GM19043 (cell line): Measurements from ENCODE around the gene CCR4.
"Not testable (repeated sequence)": the region's sequence is repeated elsewhere in the genome, so short reads cannot be mapped to it uniquely, and the experiment has no call there.

Source experiments
- ATAC-seq: cut with Tn5 transposase; IDR thresholded peaks from one replicate; pipeline ENCODE4 v1.9.1; 2021; ENCODE audit warnings: low read depth; ENCODE audit not compliant: unreplicated experiment

CCR4 gene

DNA sequence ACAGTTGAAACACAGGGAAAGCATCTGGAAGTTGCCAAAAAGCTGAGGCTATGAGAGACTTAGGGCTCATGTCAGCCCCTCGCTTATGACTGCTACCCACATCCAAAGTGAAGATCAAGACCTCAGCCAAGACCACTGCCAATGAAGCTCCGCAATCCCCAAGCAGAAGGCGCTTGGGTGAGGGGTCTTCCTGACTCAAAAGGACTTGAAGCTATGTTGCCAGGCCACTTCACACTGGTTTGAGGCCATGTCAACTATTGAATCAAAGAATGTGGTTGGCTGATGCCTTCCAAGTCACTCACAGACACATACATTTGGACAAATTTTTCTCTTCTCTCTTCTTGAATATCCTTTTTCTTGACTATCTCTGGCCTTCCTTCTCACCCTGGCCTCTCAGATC lies 928 bp upstream of the CCR4 start:
- ATAC-seq = no peak

DNA sequence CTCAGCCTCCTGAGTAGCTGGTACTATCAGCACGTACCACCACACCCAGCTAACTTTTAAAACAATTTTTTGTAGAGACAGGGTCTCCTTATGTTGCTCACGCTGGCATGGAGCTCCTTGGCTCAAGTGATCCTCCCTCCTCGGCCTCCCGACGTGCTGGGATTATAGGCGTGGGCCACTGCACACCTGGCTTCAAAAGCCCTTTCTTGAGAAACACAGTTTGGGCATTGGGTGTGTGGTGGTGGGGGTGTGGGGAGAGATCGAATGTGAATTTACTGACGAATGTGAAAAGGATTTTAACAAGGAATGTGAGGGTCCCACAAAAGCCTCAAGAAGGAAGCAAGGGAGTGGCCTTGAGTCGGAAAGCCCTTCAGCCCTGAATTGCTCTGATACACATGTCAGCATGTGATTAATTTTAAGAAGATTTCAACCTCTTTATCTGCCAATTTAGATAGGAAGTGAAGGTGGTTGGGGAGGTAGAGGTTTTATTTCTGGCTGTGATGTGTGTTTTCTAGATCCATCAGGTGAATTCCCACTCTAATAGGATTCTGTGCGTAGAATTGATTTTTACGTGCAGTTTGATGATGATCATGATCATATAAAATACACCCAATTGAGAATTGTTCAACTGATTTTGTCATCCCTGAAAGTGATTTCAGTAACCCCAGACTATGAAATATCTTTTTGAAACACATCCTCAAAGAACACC lies 1.1 kb downstream of the CCR4 start:
- ATAC-seq = no peak

DNA sequence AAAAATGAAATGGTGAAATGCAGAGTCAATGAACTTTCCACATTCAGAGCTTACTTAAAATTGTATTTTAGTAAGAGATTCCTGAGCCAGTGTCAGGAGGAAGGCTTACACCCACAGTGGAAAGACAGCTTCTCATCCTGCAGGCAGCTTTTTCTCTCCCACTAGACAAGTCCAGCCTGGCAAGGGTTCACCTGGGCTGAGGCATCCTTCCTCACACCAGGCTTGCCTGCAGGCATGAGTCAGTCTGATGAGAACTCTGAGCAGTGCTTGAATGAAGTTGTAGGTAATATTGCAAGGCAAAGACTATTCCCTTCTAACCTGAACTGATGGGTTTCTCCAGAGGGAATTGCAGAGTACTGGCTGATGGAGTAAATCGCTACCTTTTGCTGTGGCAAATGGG lies 3.1 kb downstream of the CCR4 start:
- no peak for ATAC-seq

DNA sequence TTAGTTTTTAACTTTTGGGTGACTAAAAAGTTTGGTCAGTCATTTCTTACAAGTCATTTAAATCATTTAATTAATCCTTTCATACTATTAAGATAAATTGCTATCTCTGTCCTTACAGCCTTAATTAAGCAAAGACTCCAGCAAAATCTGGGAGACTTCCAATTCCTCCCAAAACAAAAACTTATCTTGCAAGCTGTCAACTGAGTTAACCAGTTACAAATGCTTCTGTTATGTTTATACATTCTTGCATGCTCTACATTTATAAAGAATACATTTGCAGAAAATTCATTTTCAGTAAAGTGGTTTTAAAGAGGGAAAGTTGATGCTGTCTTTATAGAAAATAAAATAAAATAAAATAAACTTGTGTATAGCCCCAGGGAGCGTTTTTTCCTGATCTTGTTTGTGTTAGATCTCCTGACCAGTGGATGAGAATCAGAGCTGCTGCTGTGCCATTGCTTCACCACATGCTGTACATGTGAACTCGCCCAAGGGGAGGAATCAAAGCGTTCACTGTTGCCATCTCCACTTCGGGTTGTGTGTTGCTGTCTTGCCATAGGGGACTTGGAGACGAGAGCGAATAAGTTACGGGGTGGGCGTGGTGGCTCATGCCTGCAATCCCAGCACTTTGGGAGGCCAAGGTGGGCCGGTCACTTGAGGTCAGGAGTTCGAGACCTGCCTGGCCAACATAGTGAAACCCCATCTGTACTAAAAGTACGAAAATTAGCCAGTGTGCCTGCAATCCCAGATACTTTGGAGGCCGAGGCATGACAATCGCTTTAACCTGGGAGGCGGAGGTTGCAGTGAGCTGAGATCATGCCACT lies 5.5 kb downstream of the CCR4 start:
- no peak for ATAC-seq

DNA sequence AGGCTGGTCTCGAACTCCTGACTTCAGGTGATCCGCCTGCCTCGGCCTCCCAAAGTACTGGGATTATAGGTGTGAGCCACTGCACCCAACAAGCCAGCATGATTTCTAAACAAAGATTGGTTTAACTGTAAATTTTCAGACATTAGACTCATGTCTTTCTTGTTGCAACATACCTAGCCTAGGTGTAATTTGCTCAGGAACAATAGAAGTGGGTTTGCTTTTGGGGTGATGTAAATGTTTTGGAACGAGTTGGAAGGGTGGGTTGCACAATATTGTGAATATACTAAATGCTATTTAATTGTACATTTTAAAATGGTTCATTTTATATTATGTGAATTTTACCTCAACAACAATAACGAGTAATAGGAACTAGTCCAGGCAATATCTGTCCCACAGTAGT lies 7.1 kb downstream of the CCR4 start:
- ATAC-seq = no peak

DNA sequence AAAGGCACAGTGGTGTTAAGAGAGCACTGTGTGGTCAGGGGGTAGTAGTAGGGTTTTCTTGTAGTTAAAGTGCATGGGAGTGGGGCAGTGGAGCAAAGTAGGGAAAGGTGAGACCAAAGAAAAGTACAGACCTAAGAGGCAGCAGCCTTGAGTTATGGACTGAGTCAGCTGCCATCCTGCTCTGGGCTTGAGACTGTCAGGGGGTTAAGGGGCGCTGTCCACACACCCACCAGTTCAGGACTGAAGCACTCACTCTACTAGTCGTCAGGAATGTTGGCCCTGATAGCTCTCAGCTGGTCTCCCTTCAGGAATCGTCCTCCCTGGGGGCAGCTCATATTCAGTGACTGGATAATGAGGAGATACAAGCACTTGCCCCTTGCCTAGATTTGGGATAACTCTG lies 7.9 kb downstream of the CCR4 start:
- no peak for ATAC-seq

DNA sequence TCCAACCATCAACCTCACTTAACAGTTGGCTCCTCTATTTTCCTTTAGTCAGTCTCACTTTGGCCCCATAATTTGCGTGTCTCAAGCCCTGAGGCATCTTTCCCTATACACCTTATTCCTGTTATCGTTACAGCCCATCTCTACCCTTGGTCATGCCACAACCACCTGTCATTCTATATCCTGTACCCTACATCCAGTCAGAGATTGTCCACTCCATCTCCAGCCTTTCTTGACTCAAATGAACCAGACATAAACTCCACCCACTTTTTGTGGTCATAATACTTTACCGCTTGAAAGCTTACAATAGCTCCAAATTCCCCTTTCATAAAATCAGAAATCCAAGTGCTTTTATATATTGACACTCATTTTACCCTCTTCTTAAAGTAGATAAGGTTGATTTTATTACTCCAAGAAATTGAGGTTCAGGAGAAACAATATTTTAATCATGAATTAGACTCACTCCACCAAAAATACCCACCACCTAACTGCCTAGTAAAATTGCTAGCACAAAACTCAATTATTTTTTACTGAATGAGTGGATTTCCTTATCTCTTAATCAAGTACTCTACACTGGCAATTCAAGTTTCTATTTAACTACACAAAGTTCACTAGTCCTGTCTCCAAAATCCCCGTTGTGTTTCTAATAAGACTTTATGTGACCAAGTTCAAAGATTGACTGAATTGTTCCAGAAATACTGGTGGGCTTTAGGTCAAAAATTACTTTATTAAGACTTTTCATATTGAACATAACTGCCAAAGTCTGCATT lies 9.1 kb downstream of the CCR4 start:
- ATAC-seq = no peak

DNA sequence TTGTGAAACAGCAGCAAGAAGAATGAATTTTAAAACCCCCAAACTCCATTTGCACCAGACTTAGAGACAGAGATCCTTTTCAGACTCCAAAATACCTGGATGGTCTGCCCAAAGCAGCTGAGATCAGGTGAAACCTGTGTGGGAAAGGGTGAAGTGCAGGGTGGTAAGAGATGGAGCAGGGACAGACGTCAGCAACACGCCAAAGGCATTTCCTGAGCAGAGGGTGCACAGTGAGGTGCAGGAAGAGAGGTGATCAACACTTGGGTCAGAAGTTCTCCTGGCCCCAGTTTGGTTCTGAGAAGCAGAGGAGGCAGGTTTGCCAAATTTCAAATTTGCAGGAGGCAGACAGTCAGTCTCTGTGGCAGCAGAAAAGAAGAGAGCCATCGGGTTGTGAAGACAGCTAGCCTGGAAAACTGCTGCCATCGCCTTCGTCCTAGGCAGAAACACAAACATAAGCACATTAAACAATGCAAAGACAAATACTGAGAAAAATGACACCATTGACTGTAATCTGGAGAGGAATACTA lies 9.8 kb downstream of the CCR4 start:
- ATAC-seq = no peak

DNA sequence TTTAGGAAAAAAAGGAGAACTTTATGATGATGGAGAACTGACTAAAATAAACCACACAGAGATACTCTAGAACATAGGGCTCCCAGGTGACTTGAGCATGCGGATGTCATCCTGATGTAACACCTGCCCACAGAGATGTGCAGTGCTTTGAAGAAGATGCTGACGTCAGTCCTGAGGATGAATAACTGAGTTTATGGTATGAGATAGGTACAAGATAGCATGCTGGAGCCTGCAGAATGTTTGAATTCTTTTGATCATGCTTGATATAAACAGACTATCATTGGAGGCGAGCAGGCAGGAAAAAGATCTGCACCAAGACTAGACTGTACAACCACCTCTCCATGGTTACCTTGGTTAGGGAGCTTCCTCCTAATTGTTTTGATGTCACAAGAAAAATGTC lies 12.4 kb downstream of the CCR4 start:
- no peak for ATAC-seq

DNA sequence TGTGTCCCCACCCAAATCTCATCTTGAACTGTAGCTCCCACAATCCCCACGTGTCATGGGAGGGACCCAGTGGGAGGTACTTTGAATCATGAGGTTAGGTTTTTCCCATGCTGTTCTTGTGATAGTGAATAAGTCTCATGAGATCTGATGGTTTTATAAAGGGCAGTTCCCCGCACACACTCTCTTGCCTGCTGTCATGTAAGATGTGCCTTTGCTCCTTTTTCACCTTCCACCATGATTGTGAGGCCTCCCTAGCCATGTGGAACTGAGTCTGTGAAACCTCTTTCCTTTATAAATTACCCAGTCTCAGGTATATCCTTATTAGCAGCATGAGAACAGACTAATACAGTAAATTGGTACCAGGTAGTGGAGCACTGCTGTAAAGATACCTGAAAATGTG lies 13.3 kb downstream of the CCR4 start:
- ATAC-seq = not testable (repeated sequence)

DNA sequence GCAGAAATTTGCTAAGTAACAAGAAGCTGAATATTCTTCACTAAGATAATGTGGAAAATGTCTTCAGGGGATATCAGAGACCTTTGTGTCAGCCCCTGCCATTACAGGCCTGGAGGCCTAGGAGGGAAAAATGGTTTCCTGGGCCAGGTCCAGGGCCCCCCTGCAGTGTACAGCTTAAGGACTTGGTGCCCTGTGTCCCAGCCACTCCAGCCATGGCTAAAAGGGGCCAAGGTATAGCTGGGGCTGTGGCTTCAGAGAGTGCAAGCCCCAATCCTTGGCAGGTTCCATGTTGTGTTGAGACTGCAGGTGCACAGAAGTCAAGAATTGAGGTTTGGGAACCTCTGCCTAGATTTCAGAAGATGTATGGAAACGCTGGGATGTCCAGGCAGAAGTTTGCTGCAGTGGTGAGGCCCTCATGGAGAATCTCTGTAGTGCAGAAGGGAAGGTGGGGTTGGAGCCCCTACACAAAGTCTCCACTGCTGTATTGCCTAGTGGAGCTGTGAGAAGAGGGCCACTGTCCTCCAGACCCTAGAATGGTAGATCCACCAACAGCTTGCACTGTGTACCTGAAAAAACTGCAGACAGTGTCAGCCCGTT lies 14.3 kb downstream of the CCR4 start:
- ATAC-seq = not testable (repeated sequence)

DNA sequence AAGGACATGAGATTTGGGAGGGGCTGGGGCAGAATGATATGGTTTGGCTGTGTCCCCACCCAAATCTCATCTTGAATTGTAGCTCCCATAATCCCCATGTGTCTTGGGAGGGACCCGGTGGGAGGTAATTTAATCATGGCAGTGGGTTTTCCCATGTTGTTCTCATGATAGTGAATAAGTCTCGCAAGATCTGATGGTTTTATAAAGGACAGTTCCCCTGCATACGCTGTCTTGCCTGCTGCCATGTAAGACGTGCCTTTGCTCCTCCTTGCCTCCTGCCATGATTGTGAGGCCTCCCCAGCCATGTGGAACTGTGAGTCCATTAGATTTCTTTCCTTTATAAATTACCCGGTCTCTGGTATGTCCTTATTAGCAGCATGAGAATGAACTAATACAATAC lies 15.2 kb downstream of the CCR4 start:
- not testable (repeated sequence) for ATAC-seq

DNA sequence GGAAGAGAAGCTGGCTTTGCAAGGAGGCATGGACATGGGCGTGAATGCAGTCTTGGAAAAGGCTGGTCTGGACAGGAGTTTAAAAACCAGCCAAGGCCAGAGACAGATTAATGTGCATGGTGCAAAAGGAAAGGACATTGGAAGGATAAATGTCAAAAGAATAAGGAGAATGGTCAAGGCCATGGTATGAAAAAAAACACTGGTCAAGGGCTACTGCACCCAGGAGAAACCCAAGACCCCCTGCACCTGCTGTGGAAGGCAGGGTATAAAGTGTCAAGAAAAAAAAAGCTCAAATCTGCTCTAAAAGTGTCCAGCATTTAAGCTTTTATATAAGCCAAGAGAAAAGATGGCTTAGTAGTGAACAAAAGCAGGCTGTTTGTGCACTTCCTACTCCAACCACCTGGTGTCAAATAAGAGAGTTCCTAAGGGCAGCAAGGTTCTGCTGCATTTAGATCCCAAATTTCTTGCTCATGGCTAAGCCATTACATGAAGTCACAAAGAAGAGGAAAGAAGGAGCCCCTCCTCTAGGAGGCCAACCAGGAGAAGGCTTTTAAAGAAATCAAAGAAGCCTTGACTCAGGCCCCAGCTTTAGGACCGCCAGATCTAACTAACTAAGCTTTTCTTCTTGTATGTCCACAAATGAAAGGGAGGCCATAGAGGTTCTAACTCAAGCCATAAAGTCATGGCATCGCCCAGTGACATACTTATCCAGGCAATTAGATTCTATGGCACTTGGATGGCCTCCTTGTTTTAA lies 16.9 kb downstream of the CCR4 start:
- ATAC-seq = no peak

DNA sequence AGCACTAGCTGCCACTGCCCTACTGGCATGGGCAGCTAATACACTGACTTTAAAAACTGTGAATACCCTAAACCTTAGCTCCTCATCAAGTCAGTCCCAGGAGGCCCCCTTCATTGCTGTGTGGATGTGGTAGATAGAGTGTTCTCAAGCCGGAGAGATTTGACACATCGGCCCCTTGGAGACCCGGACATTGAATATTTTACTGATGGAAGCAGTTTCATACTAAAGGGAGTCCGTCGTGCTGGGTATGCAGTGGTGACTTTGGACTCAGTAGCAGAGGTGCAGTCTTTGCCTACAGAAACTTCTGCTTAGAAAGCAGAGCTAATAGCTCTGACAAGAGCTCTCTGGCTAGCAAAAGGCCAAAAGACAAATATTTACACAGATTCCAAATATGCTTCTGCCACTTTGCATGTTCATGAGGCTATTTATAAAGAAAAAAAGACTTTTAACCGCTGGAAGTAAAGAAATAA lies 17.5 kb downstream of the CCR4 start:
- ATAC-seq = no peak

DNA sequence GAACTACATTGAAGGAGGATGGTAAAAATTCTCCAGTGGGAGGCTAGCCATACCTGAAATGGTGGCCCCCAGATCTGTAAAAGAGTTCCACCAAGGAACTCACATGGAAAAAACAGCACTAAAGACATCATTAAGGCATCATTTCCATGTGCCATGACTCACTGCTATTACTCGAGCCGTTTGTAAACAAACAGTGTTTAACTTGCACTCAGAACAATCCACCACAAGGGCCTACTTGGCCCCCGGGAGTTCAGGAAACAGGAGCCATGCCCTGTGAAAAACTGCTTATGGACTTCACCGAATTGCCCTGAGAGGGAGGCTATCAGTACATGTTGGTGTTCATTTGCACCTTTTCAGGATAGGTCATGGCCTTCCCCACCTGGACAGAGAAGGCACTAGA lies 18.2 kb downstream of the CCR4 start:
- no peak for ATAC-seq

DNA sequence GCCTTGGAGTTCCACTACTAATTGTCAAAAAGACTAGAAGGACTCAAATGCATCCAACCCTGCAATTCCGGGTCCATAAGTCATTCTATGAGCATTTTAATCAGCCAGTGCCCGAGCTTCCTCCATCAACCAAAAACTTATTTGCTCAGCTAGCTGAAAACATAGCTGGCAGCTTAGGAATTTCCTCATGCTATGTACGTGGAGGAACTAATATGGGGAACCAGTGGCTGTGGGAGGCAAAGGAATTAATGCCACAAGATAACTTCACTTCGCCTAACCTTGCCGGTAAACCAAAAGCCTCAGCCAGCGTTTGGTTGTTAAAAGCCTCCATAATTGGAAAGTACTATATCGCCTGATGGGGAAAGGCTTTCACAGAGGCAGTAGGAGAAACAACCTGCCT lies 19.8 kb downstream of the CCR4 start:
- ATAC-seq = not testable (repeated sequence)

DNA sequence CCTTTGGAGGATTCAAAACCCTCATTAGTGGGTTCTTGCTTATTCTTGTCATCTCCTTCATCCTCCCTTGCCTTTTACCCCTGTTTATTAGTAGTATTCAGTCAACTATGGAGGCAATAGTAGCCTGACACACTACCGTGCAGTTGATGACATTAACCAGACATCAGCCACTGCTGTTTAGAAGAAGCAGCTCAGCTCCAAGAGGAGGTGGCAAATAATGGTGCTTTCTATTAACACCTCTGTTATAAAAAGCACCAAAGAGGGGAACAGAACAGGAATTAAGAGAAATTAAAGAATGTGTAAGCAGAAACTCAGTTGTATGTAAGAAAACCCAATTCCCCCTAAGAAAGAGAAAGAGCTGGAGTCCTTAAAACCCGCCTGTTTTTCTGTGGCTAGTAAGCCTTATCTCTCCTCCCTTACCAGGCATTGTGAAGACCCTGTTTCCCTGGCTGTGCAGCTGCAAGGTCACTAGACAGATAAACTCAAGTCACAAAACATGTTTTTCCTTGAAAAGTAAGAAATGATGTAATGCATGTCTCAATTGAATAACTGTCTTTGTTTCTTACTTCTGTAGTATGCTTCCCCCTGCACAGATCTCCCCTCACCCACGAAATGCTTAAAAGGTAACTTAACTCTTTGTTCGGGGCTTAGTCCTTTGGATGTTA lies 21.2 kb downstream of the CCR4 start:
- ATAC-seq = no peak

DNA sequence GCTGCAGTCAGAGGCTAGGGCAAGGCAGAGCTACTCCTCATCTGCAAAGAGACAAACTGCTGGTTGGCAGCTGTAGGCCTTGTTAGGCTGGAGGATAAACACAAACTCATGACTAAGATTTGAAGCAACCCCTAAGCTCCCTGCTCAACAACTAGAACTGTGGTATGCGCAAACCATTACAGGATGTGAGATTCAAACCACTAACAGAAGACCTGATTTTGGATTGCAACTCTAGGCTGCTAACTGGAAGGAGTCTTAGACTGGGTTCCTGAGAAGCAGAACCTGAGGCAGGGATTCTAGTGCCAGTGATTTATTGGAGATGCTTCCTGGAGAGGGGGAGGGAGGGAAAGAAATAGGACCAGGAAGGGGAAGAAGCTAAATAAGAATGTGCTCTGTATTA lies 22.5 kb downstream of the CCR4 start:
- no peak for ATAC-seq

DNA sequence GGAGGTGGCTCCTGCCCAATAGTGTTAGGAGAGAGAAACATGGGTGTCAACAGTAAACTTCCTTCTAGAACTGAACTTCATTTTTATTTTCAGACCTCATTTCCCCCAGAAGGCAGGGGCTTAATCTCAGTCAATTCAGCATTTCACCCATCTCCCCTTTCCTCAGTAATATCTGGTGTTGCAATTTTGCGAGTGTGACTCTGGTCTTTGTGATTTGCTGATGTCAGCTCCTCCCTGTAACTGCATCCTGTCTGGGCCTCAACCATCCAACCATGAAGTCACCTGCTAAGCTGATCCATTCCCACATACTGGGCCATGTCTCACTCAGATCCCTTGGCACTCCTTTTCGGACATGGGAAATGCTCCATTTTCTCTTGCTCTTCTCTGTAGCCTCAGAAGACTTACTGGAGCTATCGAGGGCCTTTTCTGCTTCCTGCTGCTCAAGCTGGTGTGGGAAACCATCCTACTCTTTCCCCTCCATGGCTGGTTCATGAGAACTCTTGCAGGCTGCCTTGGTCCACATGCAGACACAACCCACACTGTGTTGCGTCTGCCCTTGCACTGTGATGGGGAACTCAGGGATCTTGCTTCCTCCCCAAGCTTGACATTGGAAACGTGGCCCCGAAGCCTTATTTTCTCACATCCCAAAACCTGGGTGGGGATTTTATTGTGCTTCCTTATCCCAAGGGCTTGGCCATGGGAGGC lies 24.6 kb downstream of the CCR4 start:
- ATAC-seq = no peak
